ENCODE measurements around the gene C10orf95.

DNA sequence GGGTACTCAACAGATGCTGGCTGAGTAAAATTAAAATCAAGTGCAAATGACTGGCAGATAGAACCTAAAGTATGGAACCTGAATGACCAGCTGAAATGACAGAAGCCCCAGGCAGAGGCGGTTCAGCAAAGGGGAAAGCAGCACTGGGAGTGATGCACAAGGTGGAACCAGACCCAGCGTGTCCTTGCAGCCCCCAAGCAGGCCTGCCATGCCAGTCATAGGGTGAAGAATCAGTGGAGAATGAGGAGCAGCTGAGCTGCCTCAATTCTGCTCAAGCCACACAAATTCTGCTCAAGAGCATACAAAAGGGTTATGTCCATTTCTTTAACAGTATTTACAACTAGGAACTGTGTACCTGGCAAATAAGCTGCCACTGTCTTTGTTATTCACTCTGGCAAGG lies 42.4 kb upstream of the C10orf95 start:
- no peak for TF ChIP-seq CTCF (IDR thresholded peaks at IDR 0.05)
- no peak for TF ChIP-seq POLR2AphosphoS5 (IDR thresholded peaks at IDR 0.05; ENCODE audit: low read depth, low read length)
- TF ChIP-seq, protein P1, sequence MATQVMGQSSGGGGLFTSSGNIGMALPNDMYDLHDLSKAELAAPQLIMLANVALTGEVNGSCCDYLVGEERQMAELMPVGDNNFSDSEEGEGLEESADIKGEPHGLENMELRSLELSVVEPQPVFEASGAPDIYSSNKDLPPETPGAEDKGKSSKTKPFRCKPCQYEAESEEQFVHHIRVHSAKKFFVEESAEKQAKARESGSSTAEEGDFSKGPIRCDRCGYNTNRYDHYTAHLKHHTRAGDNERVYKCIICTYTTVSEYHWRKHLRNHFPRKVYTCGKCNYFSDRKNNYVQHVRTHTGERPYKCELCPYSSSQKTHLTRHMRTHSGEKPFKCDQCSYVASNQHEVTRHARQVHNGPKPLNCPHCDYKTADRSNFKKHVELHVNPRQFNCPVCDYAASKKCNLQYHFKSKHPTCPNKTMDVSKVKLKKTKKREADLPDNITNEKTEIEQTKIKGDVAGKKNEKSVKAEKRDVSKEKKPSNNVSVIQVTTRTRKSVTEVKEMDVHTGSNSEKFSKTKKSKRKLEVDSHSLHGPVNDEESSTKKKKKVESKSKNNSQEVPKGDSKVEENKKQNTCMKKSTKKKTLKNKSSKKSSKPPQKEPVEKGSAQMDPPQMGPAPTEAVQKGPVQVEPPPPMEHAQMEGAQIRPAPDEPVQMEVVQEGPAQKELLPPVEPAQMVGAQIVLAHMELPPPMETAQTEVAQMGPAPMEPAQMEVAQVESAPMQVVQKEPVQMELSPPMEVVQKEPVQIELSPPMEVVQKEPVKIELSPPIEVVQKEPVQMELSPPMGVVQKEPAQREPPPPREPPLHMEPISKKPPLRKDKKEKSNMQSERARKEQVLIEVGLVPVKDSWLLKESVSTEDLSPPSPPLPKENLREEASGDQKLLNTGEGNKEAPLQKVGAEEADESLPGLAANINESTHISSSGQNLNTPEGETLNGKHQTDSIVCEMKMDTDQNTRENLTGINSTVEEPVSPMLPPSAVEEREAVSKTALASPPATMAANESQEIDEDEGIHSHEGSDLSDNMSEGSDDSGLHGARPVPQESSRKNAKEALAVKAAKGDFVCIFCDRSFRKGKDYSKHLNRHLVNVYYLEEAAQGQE (IDR thresholded peaks at IDR 0.05; ENCODE audit: insufficient read depth in 1 of 2, low read depth in 2 of 2, low read length in 1 of 2), result no peak
- no peak for TF ChIP-seq SIN3A (IDR thresholded peaks at IDR 0.05; ENCODE audit: borderline replicate concordance, insufficient read depth, low read depth, low read length)
- TF ChIP-seq TCF7L2 (IDR thresholded peaks at IDR 0.05; ENCODE audit: low read depth, low read length), result no peak

Measured in Panc1 (cell line).